ACC112 (cell line): ENCODE results near the gene TPST1.

Experiments used
- H2AFZ ChIP-seq: fragments of 200-600 bp; sonication (generic); one replicate; pipeline ENCODE4 v1.6.0; 2017; ENCODE audit warnings: antibody characterized with exemption, low read length; ENCODE audit not compliant: unreplicated experiment
- H3K27ac ChIP-seq: fragments of 200-600 bp; sonication (generic); 2 replicates; pipeline ENCODE4 v1.5.1; 2014; ENCODE audit warnings: low read depth, mild to moderate bottlenecking, antibody characterized with exemption, low read length, moderate library complexity
- H3K27me3 ChIP-seq: fragments of 200-600 bp; sonication (generic); 2 replicates; pipeline ENCODE4 v1.6.1; 2014; ENCODE audit warnings: mild to moderate bottlenecking, antibody characterized with exemption, low read length, moderate library complexity, mixed read lengths; ENCODE audit not compliant: insufficient read depth
- H3K36me3 ChIP-seq: fragments of 200-600 bp; sonication (generic); 2 replicates; pipeline ENCODE4 v1.6.1; 2016; ENCODE audit warnings: mild to moderate bottlenecking, antibody characterized with exemption, low read length, moderate library complexity, mixed read lengths; ENCODE audit not compliant: insufficient read depth
- H3K4me1 ChIP-seq: fragments of 200-600 bp; sonication (generic); one replicate; pipeline ENCODE4 v1.6.1; 2016; ENCODE audit warnings: low read length, mixed read lengths; ENCODE audit not compliant: insufficient read depth, unreplicated experiment, control insufficient read depth
- H3K4me3 ChIP-seq: fragments of 200-600 bp; sonication (generic); 2 replicates; pipeline ENCODE4 v1.5.1; 2014; ENCODE audit warnings: mild to moderate bottlenecking, low read depth, low read length
- H3K79me2 ChIP-seq: fragments of 200-600 bp; sonication (generic); one replicate; pipeline ENCODE4 v1.6.0; 2016; ENCODE audit warnings: low read length; ENCODE audit not compliant: control insufficient read depth, unreplicated experiment, insufficient read depth

TPST1 gene

DNA sequence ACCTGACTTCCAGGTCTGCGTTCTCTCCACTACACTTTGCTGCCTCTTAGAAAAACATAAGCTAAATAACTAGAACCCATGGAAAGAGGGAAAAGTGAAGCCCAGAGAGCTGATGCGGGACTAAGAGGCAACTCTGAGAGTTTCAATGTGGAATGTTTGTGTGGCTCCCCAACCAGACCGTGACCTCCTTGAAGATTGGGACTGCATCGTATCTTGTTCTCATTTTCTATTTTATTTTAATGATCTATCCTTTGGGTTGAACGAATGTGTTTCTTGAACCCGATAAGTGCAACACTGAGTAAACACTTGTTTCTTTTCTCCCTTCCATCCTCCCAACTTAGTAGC is 77.4 kb downstream of the TPST1 start:
- H3K4me1 ChIP-seq: peaks cover 40% of the 10 kb centered on the region
- no peak overlapping the region for H2AFZ ChIP-seq
- peak overlapping the region; percentile 91 for H3K27ac ChIP-seq
- peaks cover 40% of the 10 kb centered on the region for H3K79me2 ChIP-seq
- H3K36me3 ChIP-seq: no peaks in the 10 kb centered on the region
- no peaks in the 10 kb centered on the region for H3K27me3 ChIP-seq
- H3K4me3 ChIP-seq: no peak overlapping the region; the same call in 1 of the 2 replicates

GRCh38 chr7:66283003-66283920 is 78.1 kb downstream of the TPST1 start:
- peaks cover 38% of the 10 kb centered on the region for H3K4me1 ChIP-seq
- H3K36me3 ChIP-seq: no peaks in the 10 kb centered on the region
- H3K4me3 ChIP-seq: peak overlapping the region; percentile 35; the same call in 1 of the 2 replicates
- peak overlapping the region; percentile 91 for H3K27ac ChIP-seq
- no peak overlapping the region for H2AFZ ChIP-seq
- H3K27me3 ChIP-seq: no peaks in the 10 kb centered on the region
- H3K79me2 ChIP-seq: peaks cover 38% of the 10 kb centered on the region

DNA sequence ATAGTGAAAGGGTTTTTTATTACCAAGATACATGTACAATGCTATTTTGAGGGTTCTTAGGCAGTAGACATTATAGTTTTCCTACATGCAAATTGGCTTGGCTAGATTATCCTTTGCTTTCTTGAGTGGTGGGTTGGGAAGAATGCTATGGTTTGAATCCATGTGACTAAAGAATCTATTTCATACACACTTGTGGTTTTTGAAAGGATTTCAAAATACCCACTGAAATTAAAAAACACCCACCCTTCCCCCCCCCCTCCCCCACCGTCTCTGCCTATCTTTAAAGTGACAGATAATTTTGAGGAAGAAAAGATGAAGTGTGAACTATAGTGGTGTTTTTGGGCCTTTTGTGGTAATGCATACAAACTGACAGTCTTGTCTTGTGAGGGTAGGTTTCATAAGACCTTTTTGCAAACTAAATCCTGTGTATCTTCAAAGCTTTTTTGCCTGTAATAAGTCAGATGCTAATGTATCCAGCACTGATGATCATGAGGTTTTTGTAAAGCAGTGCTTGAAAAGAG is 90.9 kb downstream of the TPST1 start:
- peaks cover 19% of the 10 kb centered on the region for H3K4me1 ChIP-seq
- peak overlapping the region; percentile 85 for H3K27ac ChIP-seq
- H3K36me3 ChIP-seq: peaks cover 31% of the 10 kb centered on the region
- no peak overlapping the region for H3K4me3 ChIP-seq
- H2AFZ ChIP-seq: no peak overlapping the region
- no peaks in the 10 kb centered on the region for H3K27me3 ChIP-seq
- peaks cover 22% of the 10 kb centered on the region for H3K79me2 ChIP-seq

DNA sequence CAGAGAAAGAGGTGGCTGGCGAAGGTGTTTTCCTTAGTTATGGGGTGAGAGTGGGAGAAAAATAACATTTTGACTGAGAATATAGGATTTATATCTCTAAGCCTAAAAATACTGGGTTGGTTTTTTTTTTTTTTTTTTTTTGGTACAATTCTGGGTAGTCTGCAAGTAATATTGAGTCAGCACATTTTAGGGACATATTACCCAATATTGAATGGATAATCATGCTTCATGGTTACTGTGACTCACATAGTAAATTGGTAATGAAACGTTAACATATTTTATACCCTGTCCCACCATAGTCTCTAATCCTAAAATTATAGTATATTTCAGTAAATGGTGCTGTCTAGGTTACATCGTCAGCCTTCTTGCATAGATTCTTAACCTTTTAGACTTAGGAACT is 91.4 kb downstream of the TPST1 start:
- Histone ChIP-seq H2AFZ (no peak overlapping the region), H3K79me2 (peaks cover 27% of the 10 kb centered on the region), H3K36me3 (peaks cover 36% of the 10 kb centered on the region), H3K27ac (peak overlapping the region; percentile 85), H3K4me1 (peaks cover 19% of the 10 kb centered on the region), H3K4me3 (0 out of 2 replicates have a peak overlapping the region, but pooled peaks have one; percentile 17), H3K27me3 (no peaks in the 10 kb centered on the region)

GRCh38 chr7:66297579-66297978 is 92.4 kb downstream of the TPST1 start:
- peak overlapping the region; percentile 85 for H3K27ac ChIP-seq
- H3K27me3 ChIP-seq: no peaks in the 10 kb centered on the region
- H3K36me3 ChIP-seq: peaks cover 36% of the 10 kb centered on the region
- H2AFZ ChIP-seq: no peak overlapping the region
- H3K4me1 ChIP-seq: peaks cover 19% of the 10 kb centered on the region
- H3K4me3 ChIP-seq: no peak overlapping the region
- peaks cover 35% of the 10 kb centered on the region for H3K79me2 ChIP-seq

DNA sequence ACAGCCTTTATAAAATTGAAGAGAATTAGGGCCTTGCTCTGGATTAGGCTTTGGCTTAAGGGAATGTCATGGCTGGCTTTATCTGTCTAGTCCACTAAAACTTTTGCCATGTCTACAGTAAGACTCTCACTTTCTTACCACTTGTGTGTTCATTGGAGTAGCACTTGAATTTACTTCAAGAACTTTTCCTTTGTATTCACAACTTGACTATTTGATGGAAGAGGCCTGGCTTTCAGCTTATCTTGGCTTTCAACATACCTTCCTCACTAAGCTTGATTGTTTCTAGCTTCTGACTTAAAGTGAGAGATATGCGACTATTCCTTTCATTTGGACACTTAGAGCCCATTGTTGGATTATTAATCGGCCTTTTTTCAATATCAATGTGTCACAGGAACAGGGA is 96.1 kb downstream of the TPST1 start:
- peaks cover 36% of the 10 kb centered on the region for H3K36me3 ChIP-seq
- no peaks in the 10 kb centered on the region for H3K27me3 ChIP-seq
- no peak overlapping the region for H2AFZ ChIP-seq
- H3K4me3 ChIP-seq: no peak overlapping the region
- H3K4me1 ChIP-seq: peaks cover 31% of the 10 kb centered on the region
- H3K27ac ChIP-seq: no peak overlapping the region
- H3K79me2 ChIP-seq: peaks cover 45% of the 10 kb centered on the region

- H3K4me1 ChIP-seq: peaks cover 26% of the 10 kb centered on the region
- peaks cover 45% of the 10 kb centered on the region for H3K79me2 ChIP-seq
- H3K27ac ChIP-seq: no peak overlapping the region
- no peaks in the 10 kb centered on the region for H3K27me3 ChIP-seq
- peaks cover 36% of the 10 kb centered on the region for H3K36me3 ChIP-seq
- no peak overlapping the region for H2AFZ ChIP-seq
- H3K4me3 ChIP-seq: no peak overlapping the region
Measured at GRCh38 chr7:66301737-66302136, 96.6 kb downstream of the TPST1 start.

- Histone ChIP-seq H3K27ac (peak overlapping the region; percentile 63), H3K36me3 (peaks cover 21% of the 10 kb centered on the region), H3K27me3 (no peaks in the 10 kb centered on the region), H2AFZ (no peak overlapping the region), H3K79me2 (peaks cover 43% of the 10 kb centered on the region), H3K4me1 (peaks cover 35% of the 10 kb centered on the region), H3K4me3 (no peak overlapping the region)
Measured at GRCh38 chr7:66303454-66304155, 98.5 kb downstream of the TPST1 start.

GRCh38 chr7:66304536-66304935 is 99.4 kb downstream of the TPST1 start:
- Histone ChIP-seq H3K4me3 (no peak overlapping the region), H2AFZ (no peak overlapping the region), H3K79me2 (peaks cover 50% of the 10 kb centered on the region), H3K36me3 (peaks cover 16% of the 10 kb centered on the region), H3K4me1 (peaks cover 35% of the 10 kb centered on the region), H3K27ac (peak overlapping the region; percentile 63), H3K27me3 (no peaks in the 10 kb centered on the region)

GRCh38 chr7:66306243-66306642 is 101.1 kb downstream of the TPST1 start:
- no peaks in the 10 kb centered on the region for H3K27me3 ChIP-seq
- H3K27ac ChIP-seq: no peak overlapping the region
- H3K4me1 ChIP-seq: peaks cover 35% of the 10 kb centered on the region

More at GRCh38 chr7:66306243-66306642, 101.1 kb downstream of the TPST1 start:
- peaks cover 53% of the 10 kb centered on the region for H3K79me2 ChIP-seq
- H3K36me3 ChIP-seq: peaks cover 3% of the 10 kb centered on the region; the same call in 1 of the 2 replicates
- H2AFZ ChIP-seq: no peak overlapping the region
- no peak overlapping the region for H3K4me3 ChIP-seq
